ENCODE results near the gene SCN3B.

DNA sequence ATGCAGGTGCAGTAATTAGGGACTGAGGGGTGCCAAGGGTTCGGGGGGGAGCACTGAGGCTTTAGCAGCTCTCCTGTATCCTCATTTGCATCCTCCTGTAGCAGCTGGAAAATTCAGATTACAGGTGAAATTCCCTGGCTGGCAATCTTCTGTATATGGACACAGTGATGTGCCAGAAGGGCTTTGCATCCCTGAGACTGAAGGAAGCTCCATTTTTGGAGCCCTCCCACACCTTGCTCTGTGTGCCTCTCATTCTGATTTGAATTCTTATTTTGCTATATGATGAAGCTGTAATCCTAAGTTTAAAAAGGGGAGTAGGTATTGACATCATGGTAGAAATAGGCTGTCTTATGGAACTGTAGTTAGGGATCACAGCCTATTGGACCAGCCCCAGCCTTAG is 46.6 kb downstream of the SCN3B start:
- TF ChIP-seq JUN (CRISPR knock-in tag; IDR thresholded peaks at IDR 0.05), result no peak
- no peak for TF ChIP-seq TEAD4 (CRISPR knock-in tag; IDR thresholded peaks at IDR 0.05)
- no peak for TF ChIP-seq TEAD1 (CRISPR knock-in tag; IDR thresholded peaks at IDR 0.05)
- no peak for TF ChIP-seq SMAD4 (CRISPR knock-in tag; IDR thresholded peaks at IDR 0.05)
- no peak for TF ChIP-seq CTCF (IDR thresholded peaks at IDR 0.05)
- TF ChIP-seq NR2C2 (CRISPR knock-in tag; IDR thresholded peaks at IDR 0.05), result no peak
- no peak for TF ChIP-seq ESRRA (CRISPR knock-in tag; IDR thresholded peaks at IDR 0.05; ENCODE audit: borderline replicate concordance)
